WTC11 (cell line): ENCODE results near the gene PTPRN2. TPM values are rescaled to one million over a fixed set of nuclear protein-coding genes. Genes with fewer than 3 reads are reported as not detected.
A peak's percentile ranks its signal among the peaks of the same experiment; 100 is the strongest.

Source experiments
- ATAC-seq: fragments of 200-7000 bp; cut with Tn5 transposase; 2 replicates; pipeline ENCODE4 v1.10.0; 2021; ENCODE audit warnings: mild to moderate bottlenecking, moderate library complexity
- CTCF ChIA-PET: fragments of 300-600 bp; sonication (Branson Sonifier 250); formaldehyde crosslinking; loops from one replicate; lab custom pipeline; 2021; ENCODE audit warnings: antibody characterized with exemption; lab: Charles Lee
- POLR2A ChIA-PET: fragments of 350-600 bp; sonication (Branson Sonifier 250); formaldehyde crosslinking; loops from one replicate; lab custom pipeline; 2021; ENCODE audit warnings: antibody characterized with exemption; lab: Charles Lee
- DNase-seq: peaks from one replicate; pipeline ENCODE4 v3.0.0; 2021; ENCODE audit warnings: low spot score
- H3K27ac Mint-ChIP-seq: 2 replicates; pipeline ENCODE4 v1.8.0; 2021; ENCODE audit warnings: mixed read lengths
- H3K27me3 Mint-ChIP-seq: 2 replicates; pipeline ENCODE4 v1.8.0; 2021; ENCODE audit warnings: low read depth, mild to moderate bottlenecking, moderate library complexity, mixed read lengths
- H3K36me3 Mint-ChIP-seq: 2 replicates; pipeline ENCODE4 v1.8.0; 2021; ENCODE audit warnings: mixed read lengths
- H3K4me1 Mint-ChIP-seq: 2 replicates; pipeline ENCODE4 v1.8.0; 2022; ENCODE audit warnings: mixed read lengths
- H3K4me3 Mint-ChIP-seq: 2 replicates; pipeline ENCODE4 v1.8.0; 2021; ENCODE audit warnings: mild to moderate bottlenecking, moderate library complexity, mixed read lengths
- H3K9me3 Mint-ChIP-seq: 2 replicates; pipeline ENCODE4 v1.8.0; 2021; ENCODE audit warnings: mixed read lengths
- AR ChIP-seq: fragments of 250-450 bp; sonication (Bioruptor Pico); IDR thresholded peaks from 2 replicates; pipeline ENCODE4 v1.9.0; 2021; ENCODE audit warnings: mild to moderate bottlenecking
- ARID4B ChIP-seq: sonication (generic); formaldehyde crosslinking; IDR thresholded peaks from 2 replicates; pipeline ENCODE4 v1.8.0; 2023; ENCODE audit warnings: missing genetic modification reagents, mild to moderate bottlenecking, borderline replicate concordance
- ELF4 ChIP-seq: sonication (generic); formaldehyde crosslinking; IDR thresholded peaks from 2 replicates; pipeline ENCODE4 v1.8.1; 2022; ENCODE audit warnings: low read depth, mild to moderate bottlenecking, moderate library complexity, missing genetic modification reagents
- FOXK1 ChIP-seq: sonication (generic); formaldehyde crosslinking; IDR thresholded peaks from 2 replicates; pipeline ENCODE4 v1.8.0; 2022; ENCODE audit warnings: mild to moderate bottlenecking, moderate library complexity, missing genetic modification reagents
- FOXP4 ChIP-seq: sonication (generic); formaldehyde crosslinking; IDR thresholded peaks from 2 replicates; pipeline ENCODE4 v1.8.0; 2022; ENCODE audit warnings: mild to moderate bottlenecking, missing genetic modification reagents
- HMGA2 ChIP-seq: fragments of 250-450 bp; sonication (Bioruptor Pico); IDR thresholded peaks from 2 replicates; pipeline ENCODE4 v1.4.0; 2021; ENCODE audit warnings: mild to moderate bottlenecking, moderate library complexity
- HMGXB4 ChIP-seq: sonication (generic); formaldehyde crosslinking; IDR thresholded peaks from 2 replicates; pipeline ENCODE4 v1.8.1; 2023; ENCODE audit warnings: mild to moderate bottlenecking, moderate library complexity, missing genetic modification reagents
- IRF2 ChIP-seq: sonication (generic); formaldehyde crosslinking; IDR thresholded peaks from 2 replicates; pipeline ENCODE4 v1.8.0; 2022; ENCODE audit warnings: low read depth, missing genetic modification reagents, borderline replicate concordance
- MXD4 ChIP-seq: fragments of 250-450 bp; sonication (Bioruptor Pico); IDR thresholded peaks from 2 replicates; pipeline ENCODE4 v1.8.0; 2021; ENCODE audit warnings: mild to moderate bottlenecking, moderate library complexity, borderline replicate concordance
- PRDM15 ChIP-seq: sonication (generic); formaldehyde crosslinking; IDR thresholded peaks from 2 replicates; pipeline ENCODE4 v1.8.0; 2022; ENCODE audit warnings: missing genetic modification reagents
- TCF7 ChIP-seq: sonication (generic); formaldehyde crosslinking; IDR thresholded peaks from 2 replicates; pipeline ENCODE4 v1.8.0; 2022; ENCODE audit warnings: mild to moderate bottlenecking, low read depth, missing genetic modification reagents, moderate library complexity
- TP53 ChIP-seq: sonication (generic); formaldehyde crosslinking; IDR thresholded peaks from 2 replicates; pipeline ENCODE4 v1.8.1; 2023; ENCODE audit warnings: mild to moderate bottlenecking, missing genetic modification reagents
- USF2 ChIP-seq: sonication (generic); formaldehyde crosslinking; IDR thresholded peaks from 2 replicates; pipeline ENCODE4 v1.8.1; 2023; ENCODE audit warnings: mild to moderate bottlenecking, missing genetic modification reagents, moderate library complexity
- ZBTB21 ChIP-seq: sonication (generic); formaldehyde crosslinking; IDR thresholded peaks from 2 replicates; pipeline ENCODE4 v1.8.1; 2023; ENCODE audit warnings: mild to moderate bottlenecking, missing genetic modification reagents, borderline replicate concordance
- ZNF219 ChIP-seq: sonication (generic); formaldehyde crosslinking; IDR thresholded peaks from 2 replicates; pipeline ENCODE4 v1.8.0; 2023; ENCODE audit warnings: missing genetic modification reagents, mild to moderate bottlenecking, borderline replicate concordance
- ZNF423 ChIP-seq: fragments of 250-450 bp; sonication (Bioruptor Pico); IDR thresholded peaks from 2 replicates; pipeline ENCODE4 v2.1.2; 2022; ENCODE audit warnings: mild to moderate bottlenecking, moderate library complexity
- total RNA-seq: library from RNA; stranded (reverse); gene quantifications from 3 replicates; pipeline ENCODE4 v1.2.3, GENCODE V29; 2021

Gene PTPRN2
- total RNA-seq, 1 experiment from 2014 or later: 4.7 TPM

- ATAC-seq: no peak
- ChIA-PET POLR2A (no interaction called here), CTCF (no interaction called here)
- Mint-ChIP-seq H3K4me3 (peak overlapping the region; percentile 31; the same call in 1 of the 2 replicates), H3K4me1 (peaks cover 27% of the 10 kb centered on the region), H3K27me3 (peaks cover 93% of the 10 kb centered on the region), H3K27ac (no peak overlapping the region), H3K36me3 (peaks cover 4% of the 10 kb centered on the region; the same call in 1 of the 2 replicates), H3K9me3 (no peaks in the 10 kb centered on the region)
- no peak for DNase-seq
- TF ChIP-seq ZNF423 (CRISPR knock-in tag): peak; percentile 27; the same call in 1 of the 2 replicates
- no peak for TF ChIP-seq PRDM15 (CRISPR knock-in tag)
These were observed 902.0 kb downstream of the PTPRN2 start for GRCh38 chr7:157685430-157686284.

GRCh38 chr7:157684909-157685429, 902.7 kb downstream of the PTPRN2 start:
- peaks cover 27% of the 10 kb centered on the region for H3K4me1 Mint-ChIP-seq
- CTCF ChIA-PET: no interaction called here
- H3K36me3 Mint-ChIP-seq: peaks cover 4% of the 10 kb centered on the region; the same call in 1 of the 2 replicates
- H3K4me3 Mint-ChIP-seq: no peak overlapping the region
- no peaks in the 10 kb centered on the region for H3K9me3 Mint-ChIP-seq
- H3K27ac Mint-ChIP-seq: no peak overlapping the region
- DNase-seq: no peak
- POLR2A ChIA-PET: no interaction called here
- peaks cover 94% of the 10 kb centered on the region for H3K27me3 Mint-ChIP-seq
- no peak for ATAC-seq
- TF ChIP-seq ARID4B (CRISPR knock-in tag) (no peak), IRF2 (CRISPR knock-in tag) (no peak), AR (CRISPR knock-in tag) (no peak), MXD4 (CRISPR knock-in tag) (no peak), ZNF219 (no peak), FOXK1 (CRISPR knock-in tag) (no peak), ZNF423 (CRISPR knock-in tag) (no peak), USF2 (CRISPR knock-in tag) (no peak), TP53 (no peak), TCF7 (CRISPR knock-in tag) (no peak), HMGXB4 (CRISPR knock-in tag) (no peak), ZBTB21 (no peak), HMGA2 (CRISPR knock-in tag) (no peak), FOXP4 (CRISPR knock-in tag) (no peak), ELF4 (no peak)
